HG03175 (cell line): ENCODE measurements around the gene FTO.
A peak's percentile ranks its signal among the peaks of the same experiment; 100 is the strongest.

ENCODE experiments used
- ATAC-seq: cut with Tn5 transposase; IDR thresholded peaks from one replicate; pipeline ENCODE4 v1.9.1; 2021; ENCODE audit warnings: mild to moderate bottlenecking, moderate library complexity; ENCODE audit not compliant: unreplicated experiment

The FTO gene

DNA sequence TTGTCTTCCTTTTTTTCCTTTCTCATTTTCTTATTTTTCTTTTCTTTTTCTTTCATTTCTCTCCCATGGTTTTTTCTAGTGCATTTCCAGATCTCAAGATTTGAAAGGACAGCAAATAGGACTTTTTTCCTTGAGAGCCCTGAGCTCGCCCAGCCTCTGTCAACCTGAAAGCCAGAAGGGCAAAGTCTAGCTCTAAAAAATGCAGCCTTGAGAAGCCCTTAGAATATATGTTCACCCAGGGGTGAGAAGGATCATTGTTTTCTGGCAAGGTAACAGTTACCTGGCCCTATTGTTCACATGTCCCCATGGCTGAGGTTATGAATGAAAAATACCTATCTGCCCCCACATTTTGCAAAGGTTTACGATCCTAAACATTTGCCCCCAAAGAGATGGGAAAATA lies 364.3 kb downstream of the FTO start:
- no peak for ATAC-seq

DNA sequence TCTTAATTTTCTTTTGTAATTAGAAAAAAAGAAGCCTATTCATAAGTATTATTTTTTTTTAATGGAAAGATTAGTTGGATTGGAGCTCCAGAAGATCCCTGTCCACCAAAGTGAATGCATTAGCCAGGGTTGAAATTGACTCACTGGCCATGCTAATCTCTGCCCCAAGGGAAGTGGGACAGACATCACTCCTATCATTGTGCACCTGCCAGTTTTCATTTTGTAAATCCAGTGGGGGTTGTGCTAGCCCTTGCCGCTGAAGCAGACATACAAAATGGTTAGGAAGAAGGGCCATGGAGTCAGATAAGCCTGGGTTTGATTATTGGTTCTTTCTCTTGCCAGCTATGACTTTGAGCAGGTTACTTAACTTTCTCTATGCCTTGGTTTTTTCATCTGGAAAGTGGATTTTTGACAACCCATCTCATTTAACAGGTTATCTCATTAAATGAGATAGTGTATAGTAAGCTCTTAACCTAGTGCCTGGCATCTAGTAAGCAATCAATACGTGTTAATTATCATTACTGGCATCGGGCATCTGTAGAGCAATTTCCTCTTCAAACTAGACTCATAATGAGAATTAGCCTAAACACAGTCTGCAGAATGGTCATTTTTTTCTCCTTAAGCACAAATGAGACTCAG lies 365.8 kb downstream of the FTO start:
- no peak for ATAC-seq

DNA sequence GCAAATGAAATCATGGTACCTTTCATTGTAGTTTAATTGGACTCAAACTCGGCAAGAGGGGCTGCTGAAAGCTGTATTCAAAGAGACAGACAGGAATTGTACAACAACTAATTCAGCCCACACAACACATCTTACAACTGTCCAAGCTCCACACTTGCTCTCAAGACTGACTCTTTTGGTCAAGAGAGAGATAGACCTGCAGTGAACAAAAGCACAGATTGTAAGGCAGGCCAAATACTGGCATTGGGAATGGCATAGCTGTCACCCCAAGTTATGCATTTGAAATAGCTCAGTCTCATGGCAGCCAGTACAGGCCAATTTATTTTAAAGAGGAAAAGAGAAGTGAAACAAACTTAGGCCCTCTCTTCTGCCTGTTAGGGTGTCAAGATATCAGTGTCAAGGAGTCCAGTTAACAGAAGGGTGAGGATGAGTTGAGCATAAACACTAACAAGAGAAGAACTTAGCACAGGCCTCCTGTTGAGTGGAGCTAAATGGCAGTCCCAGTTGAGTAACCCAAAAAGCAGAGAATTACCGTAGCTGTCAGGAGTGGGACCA lies 366.9 kb downstream of the FTO start:
- ATAC-seq: peak; percentile 80

DNA sequence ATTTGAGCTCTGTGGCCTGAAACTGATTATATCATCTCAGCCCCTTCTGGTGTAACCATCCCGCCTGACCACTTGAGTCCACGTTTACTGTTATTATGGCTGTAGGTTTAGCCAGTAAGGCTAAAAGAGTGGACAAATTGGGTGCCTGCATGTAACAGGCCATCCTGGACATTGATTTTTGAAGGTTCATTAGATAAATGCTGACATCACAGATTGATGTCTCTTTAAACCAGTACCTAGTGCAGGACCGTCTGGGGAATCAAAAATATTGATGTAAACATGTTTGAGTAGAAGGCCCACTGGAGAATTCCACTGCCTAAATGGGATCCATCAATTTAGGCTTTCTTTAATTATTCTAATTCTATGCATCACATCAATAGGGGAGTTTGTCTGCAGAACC lies 367.6 kb downstream of the FTO start:
- no peak for ATAC-seq

DNA sequence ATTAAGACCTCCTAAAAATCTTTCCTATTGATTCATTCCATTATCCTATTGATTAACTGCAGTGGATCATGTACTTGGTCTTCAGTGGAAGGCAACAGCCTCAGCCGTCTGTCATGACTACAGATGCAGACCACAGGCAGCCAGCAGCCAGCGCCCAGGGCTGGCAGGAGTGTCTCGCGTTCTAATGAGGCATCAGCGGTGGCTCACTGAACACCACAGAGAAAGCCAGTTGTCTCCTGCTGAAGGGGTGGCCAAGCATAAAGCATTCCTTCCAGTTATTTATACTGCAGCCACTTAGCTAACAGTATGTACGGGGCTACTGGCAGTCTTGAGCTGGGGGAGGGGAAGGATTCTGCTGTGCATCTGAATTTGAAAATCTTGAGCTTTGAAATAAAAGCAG lies 368.3 kb downstream of the FTO start:
- ATAC-seq: no peak

DNA sequence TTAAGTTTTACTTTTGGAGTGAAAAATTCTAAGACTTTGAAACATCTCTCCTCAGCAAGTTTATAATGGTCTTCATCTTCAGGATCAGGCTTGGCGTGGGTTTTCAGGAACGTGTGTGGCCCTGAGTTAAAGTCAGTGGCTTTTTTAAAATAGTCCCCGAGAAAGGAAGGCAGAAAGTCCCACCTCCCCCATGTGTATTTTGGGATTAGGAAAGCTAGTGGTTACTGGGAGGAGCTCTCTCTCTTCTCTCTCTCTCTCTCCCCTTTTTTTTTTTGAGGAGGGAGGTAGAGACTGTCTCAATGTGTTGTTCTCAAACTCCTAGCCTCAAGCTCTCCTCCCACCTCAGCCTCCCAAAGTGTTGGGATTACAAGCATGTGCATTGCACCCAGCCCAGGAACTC lies 369.4 kb downstream of the FTO start:
- no peak for ATAC-seq

DNA sequence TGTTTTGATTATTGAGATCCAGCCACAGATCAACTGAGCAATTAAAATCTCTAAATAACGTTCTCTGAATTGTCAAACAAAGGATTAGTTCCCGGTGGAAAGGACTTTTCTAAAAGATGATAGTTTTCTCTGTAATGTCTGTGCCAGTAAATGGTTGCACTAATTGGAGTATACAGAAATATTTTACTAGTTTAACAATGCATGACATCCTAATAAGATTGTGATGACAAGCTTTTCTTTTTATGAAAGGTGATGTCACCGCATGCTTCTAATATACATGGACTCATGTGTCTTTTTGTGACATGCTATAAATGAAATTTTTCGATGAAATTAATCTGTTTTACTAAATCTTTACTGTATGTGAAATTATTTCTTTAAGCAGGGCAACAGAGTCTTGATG lies 371.5 kb downstream of the FTO start:
- ATAC-seq: no peak

DNA sequence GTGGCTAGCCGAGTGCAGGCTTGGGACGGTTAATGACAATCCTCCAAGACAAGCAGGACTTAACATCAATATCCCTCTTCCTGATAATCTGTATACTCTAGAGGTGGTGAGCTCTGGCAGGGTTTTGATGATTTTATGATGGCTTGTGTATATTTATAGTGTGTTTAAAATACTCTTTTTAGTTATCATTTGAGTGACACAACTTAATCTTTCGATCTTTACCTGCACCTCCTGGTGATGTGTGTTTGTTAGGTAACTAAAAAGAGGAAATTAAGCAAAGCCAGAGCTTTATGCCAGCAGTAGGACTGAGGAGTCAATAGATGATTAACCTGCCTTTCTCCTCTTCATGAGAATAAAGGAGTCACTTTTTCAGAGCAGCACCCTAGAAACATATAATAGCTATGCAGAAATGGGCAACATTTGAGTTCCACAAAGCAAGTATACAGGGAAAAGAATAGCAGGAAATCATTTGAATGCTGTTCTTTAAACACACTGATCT lies 372.1 kb downstream of the FTO start:
- ATAC-seq: no peak

DNA sequence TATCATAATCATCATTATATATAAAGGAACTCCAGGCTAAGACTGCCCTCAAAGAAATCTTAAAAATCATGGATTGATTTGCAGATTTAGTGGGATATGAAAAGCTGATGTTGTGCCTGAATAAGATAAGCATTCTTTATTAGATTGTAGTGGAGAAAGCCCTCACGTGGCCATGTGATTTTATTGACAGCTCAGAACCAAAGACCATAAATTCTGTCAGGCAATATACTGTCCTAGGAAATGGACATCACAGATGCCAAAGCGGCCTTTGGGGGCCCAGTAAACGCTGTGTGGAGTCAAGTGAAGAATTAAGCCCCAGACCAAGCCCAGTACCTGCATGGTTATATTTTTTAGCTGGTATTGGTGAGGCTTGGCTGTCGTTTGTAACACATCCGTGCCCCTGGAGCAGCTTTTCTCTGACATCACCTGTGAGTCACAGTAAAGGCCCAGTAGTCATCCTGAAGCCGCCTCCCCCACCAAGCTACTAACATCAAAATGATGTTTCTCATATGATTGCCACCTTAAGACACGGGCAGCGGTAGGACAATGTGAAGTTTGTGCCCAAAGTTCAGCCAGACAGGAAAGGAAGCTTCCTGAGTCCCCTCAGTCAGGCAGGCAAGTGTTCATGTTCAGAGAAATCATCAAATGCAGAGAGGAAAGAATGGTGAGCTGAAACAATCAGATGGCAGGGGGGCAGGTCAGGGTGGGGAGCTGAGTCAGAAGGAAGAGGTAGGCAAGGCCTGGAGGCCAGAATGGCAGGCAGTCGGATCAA lies 373.3 kb downstream of the FTO start:
- no peak for ATAC-seq

DNA sequence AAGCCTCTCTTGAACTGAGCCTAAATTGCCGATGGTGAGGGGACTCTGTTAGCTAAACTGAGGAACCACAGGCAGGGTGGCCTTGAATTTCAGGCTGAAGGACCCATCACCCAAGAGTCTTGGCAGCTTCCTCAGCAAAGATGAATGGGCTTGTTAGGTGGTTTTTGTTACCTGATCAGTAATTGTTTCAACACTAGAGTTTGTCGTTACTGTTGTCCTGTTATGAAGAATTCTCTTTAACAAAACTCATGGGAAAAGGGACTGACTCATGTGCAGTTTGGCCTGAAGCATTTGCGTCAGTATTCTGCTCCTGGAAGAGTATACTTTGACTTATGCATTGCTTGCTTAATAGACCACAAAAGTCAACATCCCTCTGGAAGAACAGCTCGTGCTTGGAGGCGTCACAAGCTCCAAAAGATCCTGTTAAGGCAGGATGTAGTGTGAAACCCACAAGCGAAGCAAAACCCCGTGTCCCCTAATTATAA lies 376.6 kb downstream of the FTO start:
- ATAC-seq: no peak

DNA sequence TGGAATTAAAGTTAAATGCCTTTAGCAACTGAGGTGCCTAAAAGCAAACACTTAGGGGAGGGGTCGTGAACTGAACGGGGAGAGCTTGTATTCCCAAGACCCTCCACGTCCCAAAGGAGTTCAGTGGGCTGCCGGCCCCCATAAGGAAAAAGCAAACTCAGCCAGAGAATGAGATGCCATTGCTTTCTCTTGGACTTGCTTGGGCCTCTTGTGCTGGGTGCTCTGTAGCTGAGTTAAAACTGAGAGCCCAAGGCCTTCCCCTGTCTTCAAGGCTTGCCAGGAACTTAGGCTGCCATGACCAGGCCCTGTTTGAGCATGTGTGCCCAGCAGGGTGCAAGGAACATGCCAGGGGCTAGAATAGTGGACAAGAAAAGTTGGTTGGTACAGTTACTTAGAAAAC lies 382.8 kb downstream of the FTO start:
- no peak for ATAC-seq

DNA sequence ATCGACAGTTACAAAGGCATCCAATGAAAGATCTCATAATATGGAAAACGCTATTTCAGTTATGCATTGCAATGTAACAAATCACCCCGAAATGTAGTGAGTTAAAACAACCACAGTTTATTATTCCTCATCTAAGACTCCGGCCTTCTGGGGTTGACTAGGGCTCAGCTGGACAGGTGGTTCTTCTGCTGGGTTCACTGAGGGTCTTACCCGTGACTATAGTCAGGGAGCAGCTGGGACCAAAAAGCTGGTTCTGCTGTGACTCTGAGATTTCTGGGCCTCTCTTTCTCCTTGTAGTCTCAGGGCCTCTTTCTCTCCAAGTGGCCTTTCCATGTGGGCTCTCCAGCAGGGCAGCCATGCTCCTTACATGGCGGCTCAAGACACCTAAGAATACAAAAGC lies 386.6 kb downstream of the FTO start:
- no peak for ATAC-seq

DNA sequence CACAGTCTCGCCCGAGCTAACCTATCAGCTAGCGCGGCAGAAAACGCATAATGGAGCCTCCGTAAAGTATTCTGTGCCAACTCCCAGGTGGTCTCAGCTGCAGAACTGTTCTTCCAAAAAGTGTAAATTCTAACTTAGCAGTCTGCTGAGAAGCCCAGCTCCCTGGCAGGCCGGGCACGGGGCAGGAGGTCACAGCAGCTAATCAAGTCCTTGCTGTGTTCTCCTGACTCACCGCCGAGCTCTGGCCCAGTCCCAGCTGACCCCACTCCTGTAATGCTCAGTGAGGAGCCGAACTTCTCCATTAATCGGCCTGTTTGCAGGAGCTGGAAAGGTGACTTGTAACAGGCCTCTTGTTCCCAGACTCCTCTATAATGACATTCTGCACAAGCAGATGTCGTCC lies 389.3 kb downstream of the FTO start:
- no peak for ATAC-seq

DNA sequence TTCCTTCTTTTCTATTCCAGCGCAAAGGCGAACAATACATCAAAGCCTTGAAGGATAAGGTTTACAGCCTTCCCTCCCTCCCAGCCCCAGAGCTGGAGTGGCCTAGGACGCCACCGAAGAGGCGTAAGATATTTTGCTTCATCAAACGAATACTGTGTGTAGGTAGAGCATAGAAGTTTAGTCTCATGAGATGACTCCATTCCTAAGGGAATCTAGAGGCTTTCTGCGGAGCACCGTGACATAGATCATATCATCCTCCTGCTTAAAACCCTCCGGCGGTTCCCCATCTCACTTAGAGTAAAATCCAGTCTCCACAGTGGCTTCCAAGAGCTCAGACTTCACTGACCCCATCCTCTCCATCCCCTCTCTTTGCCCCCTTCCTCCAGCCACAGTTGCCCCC lies 390.7 kb downstream of the FTO start:
- ATAC-seq: no peak

DNA sequence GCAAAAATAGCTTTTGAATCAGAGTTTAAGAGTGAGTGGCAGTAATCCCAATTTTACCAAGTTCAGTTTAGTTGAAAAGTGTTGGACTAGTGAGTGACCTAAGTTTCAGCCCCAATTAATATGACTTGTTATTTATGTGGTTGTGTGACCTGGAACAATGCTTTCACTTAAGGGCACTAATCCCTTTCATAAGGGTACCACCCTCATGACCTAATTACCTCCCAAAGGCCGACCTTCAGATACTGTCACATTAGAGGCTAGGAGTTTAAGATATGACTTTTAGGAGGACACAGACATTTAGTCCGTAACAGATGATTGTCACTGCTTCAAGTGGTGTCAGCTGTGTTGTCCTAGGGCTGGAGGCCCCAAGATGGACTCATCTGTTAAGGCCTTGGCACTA lies 392.7 kb downstream of the FTO start:
- no peak for ATAC-seq

DNA sequence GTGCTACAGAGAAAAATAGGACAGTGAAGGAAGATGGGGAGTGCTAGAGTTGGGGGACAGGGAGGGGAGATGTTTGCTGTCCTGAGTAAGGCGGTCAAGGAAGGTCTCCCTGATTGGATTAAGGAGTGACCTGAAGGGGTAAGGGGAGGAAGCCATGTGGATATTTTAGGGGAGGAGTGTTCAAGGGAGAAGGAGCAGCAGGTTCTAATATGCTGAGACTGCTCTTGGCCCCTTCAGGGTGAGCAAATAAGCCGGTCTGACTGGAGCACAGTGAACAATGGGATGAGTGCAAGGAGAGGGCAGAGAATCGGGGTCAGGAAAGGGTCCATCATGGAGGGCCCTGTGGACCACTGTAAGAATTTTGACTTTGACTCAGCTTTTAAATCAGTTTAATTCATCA lies 393.8 kb downstream of the FTO start:
- ATAC-seq: no peak

DNA sequence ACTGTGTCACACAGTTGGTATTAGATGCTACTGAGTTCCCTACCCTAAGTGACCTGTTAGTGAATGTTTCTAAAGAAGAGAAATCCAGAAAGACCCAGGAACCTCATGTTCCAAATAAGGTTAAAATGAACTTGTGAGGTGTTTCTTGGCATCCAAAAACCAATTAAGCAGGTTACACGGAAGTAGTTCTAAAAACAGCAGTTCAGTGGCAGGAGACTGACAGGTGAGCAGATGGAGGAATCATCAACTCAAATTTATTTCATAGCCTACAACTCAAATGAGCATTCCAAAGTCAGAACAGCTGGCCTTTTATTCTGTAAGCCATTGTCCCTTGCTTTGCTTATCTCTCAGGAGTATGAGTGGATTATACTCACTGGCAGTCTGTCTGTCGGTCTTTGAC lies 394.3 kb downstream of the FTO start:
- ATAC-seq: no peak

DNA sequence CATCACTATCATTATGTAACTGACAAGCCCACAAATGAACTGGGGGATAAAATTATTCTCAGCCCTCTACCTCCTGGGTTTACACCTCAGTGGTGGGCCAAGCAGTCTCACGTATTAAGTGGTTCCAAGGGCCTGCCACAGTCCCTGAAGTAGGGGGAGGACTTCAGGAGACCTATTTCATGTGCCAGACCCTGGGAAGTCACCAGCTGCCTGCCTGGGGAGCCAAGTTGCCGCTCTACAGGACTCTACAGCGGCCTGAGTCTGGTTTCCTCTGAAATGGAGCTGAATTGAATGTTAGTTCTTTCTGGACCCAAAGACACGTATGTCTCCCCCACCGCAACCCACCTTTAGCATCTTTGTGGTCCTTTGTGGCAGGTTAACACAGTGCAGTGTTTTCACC lies 395.7 kb downstream of the FTO start:
- no peak for ATAC-seq

DNA sequence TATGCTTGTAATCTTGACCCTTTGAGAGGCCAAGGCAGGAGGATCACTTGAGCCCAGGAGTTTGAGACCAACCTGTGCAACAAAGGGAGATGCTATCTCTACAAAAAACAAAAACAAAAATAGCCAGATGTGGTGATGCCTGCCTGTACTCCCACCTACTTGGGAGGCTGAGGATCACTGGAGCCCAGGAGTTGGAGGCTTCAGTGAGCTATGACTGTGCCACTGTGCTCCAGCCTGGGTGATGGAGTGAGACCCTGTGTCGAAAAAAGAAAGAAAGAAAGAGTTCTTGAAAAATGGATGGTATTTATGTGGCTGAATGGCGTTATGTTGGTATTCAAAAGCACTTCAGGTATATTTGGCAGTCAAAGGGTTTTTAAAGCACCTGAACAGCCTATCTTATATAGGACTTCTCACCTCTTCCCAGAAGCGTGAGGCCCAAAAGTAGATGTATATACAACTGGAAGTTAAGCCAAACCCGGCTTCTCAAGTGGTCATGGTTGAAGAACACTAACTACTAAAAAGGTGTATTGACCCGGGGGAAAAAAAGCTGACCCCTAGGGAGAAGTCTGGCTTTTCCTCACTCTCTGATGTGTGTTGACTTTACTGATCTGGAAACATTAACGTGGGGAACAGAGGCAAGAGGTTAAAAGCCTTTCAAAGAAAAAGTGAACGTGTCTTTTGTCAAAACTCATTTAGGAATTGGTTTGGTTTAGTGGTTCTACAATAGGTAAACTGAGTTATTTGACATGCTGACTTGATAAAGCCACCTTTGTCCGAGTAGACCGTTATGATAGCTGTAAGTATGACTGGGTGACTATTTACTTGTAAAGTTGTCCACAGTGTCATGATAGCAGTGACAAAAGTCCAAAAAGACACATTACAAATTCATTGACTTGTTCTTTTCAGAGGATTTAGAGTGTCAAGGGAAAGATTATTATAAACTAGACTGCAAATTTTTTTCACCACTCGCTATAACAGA lies 399.2 kb downstream of the FTO start:
- ATAC-seq: no peak

DNA sequence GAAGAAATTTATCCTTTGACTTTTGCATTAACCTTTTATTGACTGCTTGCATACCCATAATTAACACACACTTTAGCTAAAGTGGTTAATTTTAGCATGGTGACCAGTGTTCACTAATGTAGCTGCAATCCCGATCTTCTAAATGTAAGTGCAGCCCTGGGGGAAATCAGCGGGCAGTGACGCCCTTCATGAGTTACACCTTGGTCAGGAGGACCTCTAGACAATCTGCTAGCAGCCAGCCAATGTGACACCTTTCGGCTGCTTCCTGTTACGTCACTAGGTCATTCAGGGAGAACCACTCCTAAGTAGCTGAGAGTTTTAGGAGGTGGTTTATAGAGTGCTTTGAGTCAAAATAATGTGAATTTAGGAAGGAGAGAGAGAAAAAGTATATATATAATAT lies 402.1 kb downstream of the FTO start:
- no peak for ATAC-seq

DNA sequence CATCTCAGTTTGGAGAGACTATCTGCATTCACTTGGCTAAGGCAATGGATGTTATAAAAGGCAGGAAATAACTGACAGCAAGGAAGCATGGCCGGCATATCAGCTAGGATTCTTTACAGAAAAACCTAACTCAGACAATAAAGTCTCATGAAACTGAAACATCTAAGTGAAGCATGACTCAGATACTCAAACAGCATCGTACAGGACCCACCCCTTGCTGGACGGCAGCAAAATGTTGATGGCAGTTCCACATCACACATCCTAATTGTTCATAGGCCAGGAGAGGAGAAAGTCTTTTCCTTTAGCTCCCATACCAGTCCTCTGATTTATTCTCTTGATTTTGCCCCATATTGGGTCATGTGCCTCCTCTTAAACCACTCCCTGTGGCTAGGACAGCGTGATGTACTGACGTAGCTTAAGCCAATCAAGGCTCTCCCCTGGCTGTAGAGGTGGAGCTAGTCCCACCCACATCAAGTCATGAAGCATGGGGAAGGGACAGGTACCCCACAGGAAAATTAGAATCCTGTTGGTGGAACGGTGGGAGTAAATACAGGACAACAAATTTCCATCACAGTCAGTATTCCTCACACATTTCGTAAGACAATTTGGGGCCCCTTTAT lies 403.7 kb downstream of the FTO start:
- no peak for ATAC-seq
